ENCODE measurements around the gene TAGLN3. TPM values are rescaled to one million over a fixed set of nuclear protein-coding genes. Genes with fewer than 3 reads are reported as not detected.

The TAGLN3 gene
- total RNA-seq, 1 experiment from 2014 or later = not detected

DNA sequence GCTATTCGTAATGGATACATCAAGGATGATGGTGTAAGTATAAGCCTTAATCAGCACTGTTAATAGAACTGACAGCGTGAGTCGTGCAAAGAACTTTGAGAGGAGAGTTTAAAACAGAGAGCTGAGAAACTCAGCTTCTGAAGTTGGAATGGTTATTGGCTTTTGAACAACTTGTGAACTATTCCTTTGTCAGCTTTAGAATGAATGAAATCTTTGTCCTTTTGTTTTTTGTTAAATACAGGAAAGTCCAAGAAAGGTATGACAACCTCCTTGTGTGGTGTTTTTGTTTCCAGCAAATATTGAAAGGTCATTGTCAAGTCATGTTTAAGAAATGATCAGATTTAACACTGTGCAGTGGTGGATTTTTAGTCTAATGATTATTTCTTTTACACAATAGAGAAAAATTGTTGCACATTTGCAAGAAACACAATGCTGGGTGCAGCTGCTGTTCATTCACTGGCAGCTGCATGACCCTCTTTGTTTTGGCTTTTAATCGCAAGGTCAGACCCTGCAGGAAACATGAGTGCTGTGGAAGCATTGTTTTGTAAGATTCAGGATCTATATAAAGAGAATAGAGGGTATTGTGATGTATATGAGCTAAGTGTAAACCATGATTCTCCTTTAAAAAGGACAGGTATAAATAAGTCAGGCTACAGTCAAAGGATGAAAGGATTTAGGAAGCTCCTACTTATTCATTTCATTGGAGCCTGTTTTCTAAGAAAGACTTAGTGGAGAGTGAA is 41.6 kb upstream of the TAGLN3 start:
- no peak for TF ChIP-seq TCF7L2 (IDR thresholded peaks at IDR 0.05; ENCODE audit: low read depth, low read length)
- TF ChIP-seq, protein P1, sequence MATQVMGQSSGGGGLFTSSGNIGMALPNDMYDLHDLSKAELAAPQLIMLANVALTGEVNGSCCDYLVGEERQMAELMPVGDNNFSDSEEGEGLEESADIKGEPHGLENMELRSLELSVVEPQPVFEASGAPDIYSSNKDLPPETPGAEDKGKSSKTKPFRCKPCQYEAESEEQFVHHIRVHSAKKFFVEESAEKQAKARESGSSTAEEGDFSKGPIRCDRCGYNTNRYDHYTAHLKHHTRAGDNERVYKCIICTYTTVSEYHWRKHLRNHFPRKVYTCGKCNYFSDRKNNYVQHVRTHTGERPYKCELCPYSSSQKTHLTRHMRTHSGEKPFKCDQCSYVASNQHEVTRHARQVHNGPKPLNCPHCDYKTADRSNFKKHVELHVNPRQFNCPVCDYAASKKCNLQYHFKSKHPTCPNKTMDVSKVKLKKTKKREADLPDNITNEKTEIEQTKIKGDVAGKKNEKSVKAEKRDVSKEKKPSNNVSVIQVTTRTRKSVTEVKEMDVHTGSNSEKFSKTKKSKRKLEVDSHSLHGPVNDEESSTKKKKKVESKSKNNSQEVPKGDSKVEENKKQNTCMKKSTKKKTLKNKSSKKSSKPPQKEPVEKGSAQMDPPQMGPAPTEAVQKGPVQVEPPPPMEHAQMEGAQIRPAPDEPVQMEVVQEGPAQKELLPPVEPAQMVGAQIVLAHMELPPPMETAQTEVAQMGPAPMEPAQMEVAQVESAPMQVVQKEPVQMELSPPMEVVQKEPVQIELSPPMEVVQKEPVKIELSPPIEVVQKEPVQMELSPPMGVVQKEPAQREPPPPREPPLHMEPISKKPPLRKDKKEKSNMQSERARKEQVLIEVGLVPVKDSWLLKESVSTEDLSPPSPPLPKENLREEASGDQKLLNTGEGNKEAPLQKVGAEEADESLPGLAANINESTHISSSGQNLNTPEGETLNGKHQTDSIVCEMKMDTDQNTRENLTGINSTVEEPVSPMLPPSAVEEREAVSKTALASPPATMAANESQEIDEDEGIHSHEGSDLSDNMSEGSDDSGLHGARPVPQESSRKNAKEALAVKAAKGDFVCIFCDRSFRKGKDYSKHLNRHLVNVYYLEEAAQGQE (IDR thresholded peaks at IDR 0.05; ENCODE audit: insufficient read depth in 1 of 2, low read depth in 2 of 2, low read length in 1 of 2) = no peak
- TF ChIP-seq POLR2AphosphoS5 (IDR thresholded peaks at IDR 0.05; ENCODE audit: low read depth, low read length) = no peak
- TF ChIP-seq, protein P2, sequence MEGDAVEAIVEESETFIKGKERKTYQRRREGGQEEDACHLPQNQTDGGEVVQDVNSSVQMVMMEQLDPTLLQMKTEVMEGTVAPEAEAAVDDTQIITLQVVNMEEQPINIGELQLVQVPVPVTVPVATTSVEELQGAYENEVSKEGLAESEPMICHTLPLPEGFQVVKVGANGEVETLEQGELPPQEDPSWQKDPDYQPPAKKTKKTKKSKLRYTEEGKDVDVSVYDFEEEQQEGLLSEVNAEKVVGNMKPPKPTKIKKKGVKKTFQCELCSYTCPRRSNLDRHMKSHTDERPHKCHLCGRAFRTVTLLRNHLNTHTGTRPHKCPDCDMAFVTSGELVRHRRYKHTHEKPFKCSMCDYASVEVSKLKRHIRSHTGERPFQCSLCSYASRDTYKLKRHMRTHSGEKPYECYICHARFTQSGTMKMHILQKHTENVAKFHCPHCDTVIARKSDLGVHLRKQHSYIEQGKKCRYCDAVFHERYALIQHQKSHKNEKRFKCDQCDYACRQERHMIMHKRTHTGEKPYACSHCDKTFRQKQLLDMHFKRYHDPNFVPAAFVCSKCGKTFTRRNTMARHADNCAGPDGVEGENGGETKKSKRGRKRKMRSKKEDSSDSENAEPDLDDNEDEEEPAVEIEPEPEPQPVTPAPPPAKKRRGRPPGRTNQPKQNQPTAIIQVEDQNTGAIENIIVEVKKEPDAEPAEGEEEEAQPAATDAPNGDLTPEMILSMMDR (IDR thresholded peaks at IDR 0.05) = no peak
- no peak for TF ChIP-seq SIN3A (IDR thresholded peaks at IDR 0.05; ENCODE audit: borderline replicate concordance, insufficient read depth, low read depth, low read length)
- DNase-seq (ENCODE audit: low read depth, low spot score) (no peak), ATAC-seq (no peak)
- in situ Hi-C loops (cut with HindIII; ENCODE audit: low pct_unique_long_range_greater_than_20kb, low sequenced_read_pairs) = no loop called here
- intact Hi-C loops (cut with micrococcal nuclease; ENCODE audit: unreplicated experiment) = no loop called here
- no peaks in the 10 kb centered on the region for H3K9me3 ChIP-seq (ENCODE audit: control insufficient read depth, insufficient read depth, low read depth, low read length)
- no peak overlapping the region for H3K4me3 ChIP-seq (ENCODE audit: low read depth in 2 of 2, low read length in 2 of 2)
- no peaks in the 10 kb centered on the region for H3K27me3 ChIP-seq (ENCODE audit: control insufficient read depth, insufficient read depth, low read length)
- ChIA-PET CTCF (interaction anchor here (0.6 kb wide), 1 partner anchor 62 kb away, joined by 3 read pairs; no protein-coding TSS in a partner anchor), POLR2A (no interaction called here)
- H3K4me1 ChIP-seq (ENCODE audit: control insufficient read depth, insufficient read depth, low read length) = no peaks in the 10 kb centered on the region
- no peaks in the 10 kb centered on the region for H3K36me3 ChIP-seq (ENCODE audit: control insufficient read depth, insufficient read depth, low read length)
- no peak overlapping the region for H3K27ac ChIP-seq (ENCODE audit: low read length)
- no TSS peak for BruUV-seq (replicated peaks)

- no peaks in the 10 kb centered on the region for H3K27me3 ChIP-seq (ENCODE audit: control insufficient read depth, insufficient read depth, low read length)
- POLR2A ChIA-PET = no interaction called here
- no peak overlapping the region for H3K4me3 ChIP-seq (ENCODE audit: low read depth in 2 of 2, low read length in 2 of 2)
- H3K27ac ChIP-seq (ENCODE audit: low read length) = no peak overlapping the region
- H3K4me1 ChIP-seq (ENCODE audit: control insufficient read depth, insufficient read depth, low read length) = 0 out of 2 replicates have a peak, but pooled peaks cover 2% of the 10 kb centered on the region
- H3K36me3 ChIP-seq (ENCODE audit: control insufficient read depth, insufficient read depth, low read length) = no peaks in the 10 kb centered on the region
- in situ Hi-C loops (cut with HindIII; ENCODE audit: low pct_unique_long_range_greater_than_20kb, low sequenced_read_pairs) = no loop called here
- ATAC-seq (no peak), DNase-seq (ENCODE audit: low read depth, low spot score) (no peak)
- no TSS peak for BruUV-seq (replicated peaks)
- CTCF ChIA-PET = no interaction called here
- TF ChIP-seq, protein P1 (IDR thresholded peaks at IDR 0.05; ENCODE audit: insufficient read depth in 1 of 2, low read depth in 2 of 2, low read length in 1 of 2) = no peak
- TF ChIP-seq, protein P2 (IDR thresholded peaks at IDR 0.05) = no peak
- no peak for TF ChIP-seq TCF7L2 (IDR thresholded peaks at IDR 0.05; ENCODE audit: low read depth, low read length)
- no peak for TF ChIP-seq SIN3A (IDR thresholded peaks at IDR 0.05; ENCODE audit: borderline replicate concordance, insufficient read depth, low read depth, low read length)
- TF ChIP-seq POLR2AphosphoS5 (IDR thresholded peaks at IDR 0.05; ENCODE audit: low read depth, low read length) = no peak
- intact Hi-C loops (cut with micrococcal nuclease; ENCODE audit: unreplicated experiment) = no loop called here
- no peaks in the 10 kb centered on the region for H3K9me3 ChIP-seq (ENCODE audit: control insufficient read depth, insufficient read depth, low read depth, low read length)
These were observed 37.1 kb upstream of the TAGLN3 start for GRCh38 chr3:111961461-111962164.
